HG02623 (cell line): ENCODE data around the gene ELFN2.

Source experiments
- ATAC-seq: cut with Tn5 transposase; IDR thresholded peaks from one replicate; pipeline ENCODE4 v1.9.1; 2021; ENCODE audit warnings: moderate library complexity; ENCODE audit not compliant: unreplicated experiment

The ELFN2 gene

DNA sequence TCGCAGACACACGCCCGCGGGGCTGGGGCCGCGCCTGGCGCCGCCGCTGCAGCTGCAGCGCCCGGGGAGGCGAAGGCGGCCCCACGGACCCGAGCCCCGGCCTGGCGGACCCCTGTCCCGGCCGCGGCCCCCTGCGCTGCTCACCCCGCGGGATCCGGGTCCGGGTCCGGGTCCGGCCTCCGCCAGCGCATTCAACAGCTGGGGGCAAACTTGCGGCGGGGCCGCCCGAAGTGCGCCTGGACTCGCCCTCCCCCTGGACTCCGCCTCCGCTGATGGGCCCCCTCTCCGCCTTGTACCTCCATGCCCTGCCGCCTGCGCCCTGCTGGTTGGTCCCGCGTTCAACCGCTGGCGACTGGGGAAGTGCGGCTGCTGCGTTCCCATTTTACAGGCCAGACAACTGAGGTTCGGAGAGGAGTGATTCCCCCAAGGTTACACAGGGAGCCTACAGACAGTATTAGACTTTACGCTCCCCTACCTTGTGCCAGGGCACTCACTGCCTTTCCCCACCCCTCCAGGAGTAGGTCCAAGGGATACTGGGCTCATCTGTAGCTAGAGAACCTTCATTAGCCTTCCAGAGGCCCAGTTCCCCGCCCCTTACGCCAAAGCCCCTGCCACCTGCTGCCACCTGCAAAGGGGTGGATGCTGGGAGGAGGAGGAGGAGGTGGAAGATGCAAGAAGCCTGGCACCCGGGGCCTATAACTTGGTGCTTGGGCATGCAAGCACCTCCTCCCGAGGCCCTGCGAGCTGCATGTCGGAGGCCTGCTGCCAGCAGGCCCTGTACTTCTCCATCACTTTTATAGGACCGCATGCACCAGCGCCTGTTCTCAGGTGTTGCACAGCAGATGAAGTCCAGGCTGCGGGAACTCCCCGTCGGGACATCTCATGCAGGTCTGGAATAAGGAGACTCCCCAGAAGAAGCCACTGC, 694 bp upstream of the ELFN2 start:
- ATAC-seq, result no peak

DNA sequence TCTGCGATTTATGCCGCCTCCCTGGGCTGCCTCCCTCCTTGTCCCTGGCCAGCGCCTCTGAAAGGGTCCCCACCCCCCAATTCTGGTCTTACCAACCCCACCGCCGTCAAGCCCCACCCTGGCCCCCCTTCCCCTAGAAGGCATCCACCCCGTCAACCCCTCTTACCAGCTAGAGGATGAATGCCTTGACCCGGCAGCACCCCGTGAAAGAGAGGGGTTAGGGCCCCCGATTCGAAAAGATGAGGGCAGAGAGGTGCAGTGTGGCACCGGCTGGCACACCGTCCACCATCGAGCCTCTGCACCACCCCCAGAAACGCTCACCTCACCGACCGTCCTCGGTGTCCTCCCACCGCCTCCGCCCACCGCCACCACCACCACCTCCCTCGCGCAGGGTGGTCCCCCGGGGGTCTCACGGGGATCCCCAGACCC, 559 bp downstream of the ELFN2 start:
- no peak for ATAC-seq

DNA sequence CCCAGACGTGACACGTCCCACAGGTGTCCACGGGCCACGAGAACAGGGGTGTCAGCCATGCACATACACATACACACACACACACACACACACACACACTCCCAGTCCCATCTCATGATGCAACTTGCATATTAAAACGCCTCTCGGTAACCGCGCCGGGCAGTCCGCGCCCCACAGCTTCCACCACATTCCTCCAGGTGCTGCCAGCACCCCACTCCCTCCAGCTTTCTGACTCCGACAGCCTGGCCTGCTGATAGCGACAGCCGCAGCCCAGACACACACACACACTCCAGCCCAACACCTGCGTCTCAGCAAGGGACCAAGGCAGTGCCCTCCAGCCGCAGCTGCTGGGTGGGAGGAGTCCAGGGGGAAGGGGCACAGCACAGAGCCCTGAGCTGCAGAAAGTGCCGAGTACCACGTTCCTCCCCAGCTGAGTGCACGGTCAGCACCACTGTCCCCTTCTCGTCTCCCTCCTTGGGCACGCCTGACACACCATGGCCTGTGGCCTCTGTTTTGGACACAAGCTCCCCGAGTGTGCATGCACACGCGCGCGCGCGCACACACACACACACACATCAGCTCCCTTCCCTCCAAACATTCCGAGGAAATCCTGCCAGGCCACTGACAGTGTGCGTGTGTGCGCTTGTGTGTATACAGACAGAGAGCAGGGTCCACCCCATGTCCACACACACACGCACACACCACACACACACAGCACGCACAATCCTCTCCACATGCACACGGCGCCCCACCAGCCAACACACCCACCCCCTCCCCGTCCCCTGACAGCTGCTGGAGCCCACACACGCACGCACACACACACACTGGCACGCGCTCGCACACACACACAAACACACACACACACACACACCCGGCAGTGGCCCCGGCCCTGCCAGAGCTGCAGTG, 1.2 kb downstream of the ELFN2 start:
- ATAC-seq, result no peak

DNA sequence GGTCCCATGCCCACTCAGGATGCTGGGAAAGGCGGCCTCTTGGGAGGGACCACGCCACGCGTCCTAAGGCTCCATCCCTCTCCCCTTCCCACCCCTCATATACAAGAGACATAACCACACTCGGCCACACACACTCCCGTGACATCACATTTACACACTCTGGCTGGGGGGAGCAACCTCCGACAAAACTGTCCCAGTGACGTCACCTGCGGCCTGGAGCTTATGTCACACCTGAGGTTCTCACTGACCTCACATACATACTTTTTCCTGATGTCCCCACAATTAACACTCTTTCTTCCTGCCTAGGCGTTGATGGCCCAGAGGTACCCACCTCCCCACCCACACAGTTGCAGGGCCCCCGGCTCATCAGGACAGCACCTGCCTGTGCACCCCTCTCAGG, 1.9 kb downstream of the ELFN2 start:
- no peak for ATAC-seq

DNA sequence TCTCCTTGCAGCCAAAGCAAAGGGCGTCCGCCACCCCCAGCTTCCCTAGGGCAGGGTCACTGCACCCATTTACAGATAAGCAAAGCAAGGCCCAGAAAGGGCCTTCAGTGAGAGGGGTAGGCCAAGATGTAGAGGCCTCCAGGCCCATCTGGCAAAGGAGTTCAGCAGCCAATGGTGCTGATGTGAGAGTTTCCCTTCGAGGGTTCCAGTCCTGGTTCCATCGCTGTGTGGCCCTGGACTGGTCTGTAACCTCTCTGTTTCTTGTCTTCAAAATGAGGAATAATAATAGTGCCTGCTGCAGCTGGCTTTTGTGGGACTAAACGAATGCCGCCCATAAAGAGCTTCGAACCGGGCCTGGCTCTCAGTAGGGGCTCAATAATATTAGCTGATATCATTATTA, 4.0 kb downstream of the ELFN2 start:
- ATAC-seq, result no peak

DNA sequence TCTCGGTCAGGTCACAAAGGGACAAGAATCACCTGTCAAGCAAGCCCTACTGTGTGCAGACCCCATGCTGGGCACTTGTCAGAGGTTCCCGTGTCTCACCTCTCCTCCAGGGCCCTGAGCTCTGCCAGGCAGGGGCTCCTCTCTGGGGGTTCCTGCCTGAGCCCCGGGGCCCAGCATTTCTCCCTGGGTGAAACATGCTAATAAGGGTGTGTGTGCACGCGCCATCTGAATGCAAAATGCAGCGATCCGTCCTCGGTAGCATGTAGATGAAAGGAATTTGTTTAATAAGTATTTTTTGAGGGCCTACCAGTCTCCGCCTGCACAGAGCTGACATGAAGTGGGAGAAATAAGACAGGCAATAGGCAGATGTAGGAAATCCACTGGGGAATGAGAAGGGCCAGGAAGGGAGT, 5.8 kb downstream of the ELFN2 start:
- ATAC-seq, result no peak

DNA sequence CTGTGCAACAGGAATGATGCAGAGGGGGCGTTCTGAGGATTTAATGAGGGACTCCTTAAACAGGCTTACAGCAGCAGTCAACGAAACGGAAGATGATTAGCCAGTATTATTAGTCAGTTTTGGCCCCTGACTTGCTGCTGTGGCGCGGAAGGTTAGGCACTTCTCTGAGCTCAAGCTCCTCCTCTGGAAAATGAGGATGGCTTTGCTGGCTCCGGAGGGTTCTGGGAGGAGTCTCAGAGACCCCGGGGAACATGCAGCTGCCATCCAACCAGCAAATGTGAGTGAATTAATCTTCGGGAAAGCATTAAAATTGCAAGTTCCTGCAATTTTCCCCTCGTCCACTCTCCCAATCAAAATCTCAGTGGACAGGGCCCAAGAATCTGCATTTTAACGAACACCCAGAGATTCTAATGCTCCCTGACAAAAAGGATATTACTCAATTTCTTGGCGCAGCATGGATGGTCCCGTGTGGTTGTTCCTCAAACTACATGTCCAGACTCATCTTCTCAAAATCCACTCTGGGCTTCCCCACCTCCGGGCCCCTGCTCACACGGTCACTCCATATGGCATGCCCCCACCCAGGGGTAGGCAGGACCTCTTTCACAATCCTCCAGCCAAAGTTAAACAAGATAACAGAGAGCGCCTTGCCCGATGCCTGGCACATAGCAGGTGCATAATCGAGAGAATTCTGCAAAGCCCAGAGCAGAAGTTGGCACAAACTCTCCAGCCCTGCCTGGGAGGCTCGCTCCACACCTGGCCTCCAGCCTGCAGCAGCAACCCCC, 6.4 kb downstream of the ELFN2 start:
- no peak for ATAC-seq

DNA sequence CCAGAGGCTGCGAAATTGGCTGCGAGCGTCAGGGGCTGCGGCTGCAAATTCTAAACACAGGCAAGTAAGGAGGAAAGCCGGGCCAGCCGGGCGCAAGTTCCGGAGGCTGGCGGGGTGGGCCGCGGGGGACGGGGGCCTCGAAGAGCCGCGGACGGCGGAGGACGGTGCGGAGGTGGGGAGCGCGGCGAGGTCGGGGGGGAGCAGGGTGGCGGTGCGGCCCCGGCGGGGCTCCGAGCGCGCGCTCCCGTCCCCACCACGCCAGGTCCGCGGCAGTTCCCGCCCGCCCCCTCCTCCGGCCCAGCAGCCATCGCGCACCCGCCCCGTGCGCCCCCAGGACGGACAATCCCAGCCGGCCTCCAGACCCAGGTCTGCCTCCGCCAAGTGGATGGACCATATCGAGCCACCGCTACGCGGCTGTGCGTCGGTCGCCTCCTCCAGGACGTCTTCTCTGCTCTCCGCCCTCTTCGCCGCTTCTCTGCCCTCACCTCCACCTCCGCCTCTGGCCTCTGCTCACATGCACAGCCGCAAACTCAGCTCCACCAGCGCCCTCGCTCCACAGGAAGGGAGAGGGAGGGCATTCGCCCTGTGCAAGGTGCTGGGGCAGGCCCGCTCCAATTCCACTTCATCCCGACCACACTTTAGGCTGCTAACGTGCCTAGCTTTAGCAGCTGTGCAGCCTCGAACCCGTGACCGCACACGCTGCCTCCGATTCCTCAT, 7.2 kb downstream of the ELFN2 start:
- no peak for ATAC-seq

DNA sequence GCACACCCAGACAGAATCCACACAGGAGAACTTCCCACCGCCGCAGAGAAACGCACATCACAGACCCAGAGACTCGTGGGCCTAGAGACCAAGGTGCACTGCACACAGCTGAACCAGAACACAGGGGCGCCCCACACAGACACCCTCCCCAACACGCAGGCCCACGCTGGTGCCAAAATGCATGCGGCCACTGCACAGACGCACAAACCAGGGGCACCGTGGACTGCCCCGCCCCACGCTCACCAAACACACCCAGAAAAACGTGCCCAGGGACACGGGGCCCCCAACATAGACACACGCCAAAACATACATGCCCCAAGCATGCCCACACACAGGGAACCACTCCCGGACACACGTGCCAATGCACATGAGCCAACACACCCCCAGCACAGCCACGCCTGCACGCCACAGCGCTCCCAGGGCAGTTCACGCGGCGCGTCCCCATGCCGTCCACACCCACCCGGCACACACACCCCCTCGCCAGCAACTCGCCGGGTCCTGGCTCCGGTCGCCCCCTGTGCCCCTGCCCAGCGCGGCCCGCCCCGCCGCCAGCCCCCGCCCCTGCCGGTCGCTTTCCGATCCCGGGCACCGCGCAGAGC, 7.8 kb downstream of the ELFN2 start:
- no peak for ATAC-seq

DNA sequence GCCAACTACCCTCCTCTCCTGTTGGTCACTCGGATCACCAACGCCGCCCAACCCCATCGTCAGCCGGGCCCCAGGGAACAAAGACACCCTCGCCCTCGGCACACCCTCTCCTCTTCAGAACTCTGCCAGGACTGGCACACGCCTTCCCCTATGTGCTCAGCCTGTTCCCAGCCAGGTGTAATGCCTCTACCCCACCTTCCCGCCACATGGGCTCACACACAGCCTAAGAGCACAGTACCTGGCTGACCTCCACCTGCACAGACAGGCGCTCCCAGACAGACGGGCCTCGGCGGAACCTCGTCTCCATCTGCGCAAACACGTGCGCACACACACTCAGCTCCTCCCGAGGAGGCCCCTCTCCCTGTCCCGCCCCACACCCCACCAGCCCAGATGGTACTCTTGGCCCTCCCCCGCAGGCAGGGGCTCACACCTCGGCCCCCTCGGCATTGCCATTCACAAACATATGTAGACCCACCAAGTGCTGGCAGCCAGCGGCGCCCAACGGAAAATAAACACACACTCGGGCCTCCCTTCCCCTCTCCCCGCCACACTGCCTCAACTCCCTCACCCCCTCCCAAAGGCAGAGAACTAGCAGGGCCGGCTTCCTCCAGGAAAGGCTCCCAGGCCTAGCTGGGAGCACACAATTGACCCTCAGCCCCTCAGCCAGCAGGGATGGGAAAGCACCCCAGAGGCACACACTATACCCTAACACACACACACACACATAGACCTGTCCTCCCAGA, 8.5 kb downstream of the ELFN2 start:
- no peak for ATAC-seq

DNA sequence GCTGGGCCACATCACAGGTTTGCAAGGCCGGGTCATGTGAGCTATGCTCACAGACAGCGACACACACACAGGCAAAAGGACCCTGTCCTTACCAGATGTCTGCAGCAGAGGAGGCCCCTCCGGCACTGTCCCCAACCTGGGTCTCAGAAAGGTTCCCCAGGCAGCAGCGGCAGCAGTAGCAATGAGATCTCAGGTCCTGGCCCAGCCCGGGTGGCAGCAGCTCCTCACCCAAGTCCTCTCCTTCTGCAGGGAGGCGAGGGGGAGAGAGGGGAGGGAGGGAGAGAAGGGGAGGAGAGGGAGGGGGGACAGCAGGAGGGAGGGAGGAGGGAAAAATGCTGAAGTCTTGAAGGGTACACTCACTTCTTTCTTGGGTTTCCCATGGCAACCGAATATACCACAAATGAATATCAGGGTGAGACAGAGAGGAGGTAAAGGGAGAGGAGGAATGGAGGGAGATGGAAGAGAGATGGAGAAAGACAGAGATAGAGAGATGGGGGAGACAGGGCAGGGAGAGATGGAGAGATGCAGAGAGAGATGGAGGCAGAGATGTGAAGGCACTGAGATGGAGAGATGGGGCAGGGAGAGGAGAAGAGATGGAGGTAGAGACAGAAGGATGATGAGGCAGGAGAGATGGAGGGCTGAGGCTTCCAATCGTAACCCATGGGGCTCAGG, 9.5 kb downstream of the ELFN2 start:
- no peak for ATAC-seq

DNA sequence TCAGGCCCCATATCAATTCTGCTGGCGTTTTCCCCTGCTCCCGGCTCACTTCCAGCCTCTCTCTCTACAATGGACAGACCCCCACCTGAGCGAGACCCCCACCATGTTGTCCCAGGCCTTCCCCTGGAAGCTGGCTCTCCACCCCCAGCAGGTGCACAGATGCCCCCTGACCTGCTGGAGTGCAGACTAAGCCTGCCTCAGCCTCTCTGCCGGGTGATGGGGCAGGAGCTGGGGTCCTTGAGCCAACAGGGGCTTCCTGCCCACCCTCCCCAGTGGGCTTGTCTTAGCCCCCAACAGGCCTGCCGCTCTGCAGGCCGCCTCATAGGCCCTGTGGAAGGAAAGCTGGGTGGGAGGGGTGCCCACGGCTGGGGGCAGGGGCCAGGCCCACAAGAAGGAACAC, 10.0 kb downstream of the ELFN2 start:
- ATAC-seq, result no peak

DNA sequence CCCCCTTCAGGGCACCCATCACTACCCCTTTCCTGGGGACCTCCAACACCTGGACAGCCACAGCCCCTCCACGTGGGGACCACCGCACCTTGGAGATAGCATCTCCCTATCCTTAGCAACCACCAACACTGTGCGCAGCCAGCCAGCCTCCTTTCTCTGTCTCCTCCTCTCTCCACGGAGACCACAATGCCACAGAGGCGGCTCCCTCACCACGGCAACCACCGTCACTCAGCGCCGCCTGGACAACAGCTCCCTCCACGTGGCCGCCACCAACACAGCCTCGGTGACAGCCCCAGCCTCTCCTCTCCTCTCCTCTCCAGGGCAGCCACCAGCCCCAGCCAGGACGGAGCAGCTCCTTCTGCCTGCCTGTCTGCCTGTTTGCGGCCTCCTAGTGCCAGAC, 10.5 kb downstream of the ELFN2 start:
- no peak for ATAC-seq

DNA sequence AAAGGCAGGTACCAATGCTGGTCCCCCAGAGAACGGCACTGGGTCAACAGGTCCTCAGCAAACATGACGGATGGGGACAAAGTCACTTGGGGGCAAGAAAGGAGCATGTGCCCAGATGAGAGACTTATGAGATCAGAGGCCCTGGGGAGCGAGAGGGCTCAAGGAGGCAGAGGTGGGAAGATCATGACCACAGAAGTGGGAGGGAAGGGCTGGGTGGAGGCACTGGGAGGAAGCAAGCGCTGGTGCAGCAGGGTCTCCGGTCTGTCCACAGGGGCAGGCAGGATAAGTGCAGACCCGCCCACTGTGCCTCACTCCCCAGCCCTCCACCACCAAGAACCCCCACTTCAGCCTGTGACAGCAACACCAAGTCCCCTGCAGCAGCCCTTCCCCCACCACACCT, 10.9 kb downstream of the ELFN2 start:
- ATAC-seq, result no peak

DNA sequence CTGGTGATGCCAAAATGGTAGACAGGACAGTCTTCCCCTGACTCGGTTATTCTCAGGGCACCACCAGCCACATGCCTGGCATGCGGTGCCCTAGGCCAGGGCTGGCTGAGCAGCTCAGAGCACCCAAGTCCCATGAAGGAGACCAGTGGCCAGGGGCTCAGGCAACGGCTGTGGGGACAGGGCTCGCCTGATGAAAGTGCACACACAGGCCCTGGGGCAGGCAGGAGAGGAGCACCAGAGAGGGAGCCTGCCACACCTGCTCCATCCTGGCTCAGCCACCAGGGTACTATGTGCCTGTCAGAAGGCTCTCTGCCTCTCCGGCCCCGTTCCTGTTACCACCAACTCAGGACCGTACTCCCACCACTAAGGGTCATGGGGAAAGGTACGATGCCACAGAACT, 12.1 kb downstream of the ELFN2 start:
- ATAC-seq, result no peak

DNA sequence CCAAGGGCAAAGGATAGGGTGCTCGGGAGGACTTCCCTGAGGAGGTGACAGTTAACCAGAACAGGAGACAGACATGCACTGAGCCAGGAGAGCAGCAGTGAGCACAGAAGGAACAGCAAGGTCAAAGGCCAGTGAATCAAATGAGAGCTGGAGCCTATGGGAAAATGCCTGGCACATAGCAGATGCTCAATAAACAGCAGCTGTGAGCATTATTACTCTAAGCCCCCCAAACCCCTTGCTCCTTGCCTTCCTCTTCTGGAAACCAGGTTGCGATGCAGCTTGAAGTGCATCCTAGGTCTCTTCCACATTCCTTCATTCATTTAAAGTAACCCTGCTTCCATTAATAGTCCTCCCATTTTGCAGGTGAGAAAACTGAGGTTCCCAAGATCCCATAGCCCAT, 13.0 kb downstream of the ELFN2 start:
- no peak for ATAC-seq

DNA sequence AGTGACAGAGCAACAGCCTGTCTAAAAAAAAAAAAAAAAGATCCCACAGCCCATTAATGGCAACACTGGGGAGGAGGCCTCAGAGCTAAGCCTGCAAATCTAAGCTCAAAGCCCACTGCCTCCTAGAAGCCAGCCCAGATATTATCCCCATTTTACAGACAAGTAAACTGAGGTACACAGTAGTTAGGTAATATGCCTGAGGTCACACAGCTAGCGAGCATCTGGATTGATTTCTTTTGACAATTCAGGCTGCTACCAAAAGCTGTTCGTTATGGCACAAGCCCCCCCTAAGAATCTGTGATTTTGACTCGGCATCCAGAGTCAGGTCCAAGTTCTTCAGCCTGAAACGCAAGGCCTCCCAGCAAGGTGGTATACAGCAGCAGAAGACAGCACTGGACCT, 13.7 kb downstream of the ELFN2 start:
- ATAC-seq, result no peak

DNA sequence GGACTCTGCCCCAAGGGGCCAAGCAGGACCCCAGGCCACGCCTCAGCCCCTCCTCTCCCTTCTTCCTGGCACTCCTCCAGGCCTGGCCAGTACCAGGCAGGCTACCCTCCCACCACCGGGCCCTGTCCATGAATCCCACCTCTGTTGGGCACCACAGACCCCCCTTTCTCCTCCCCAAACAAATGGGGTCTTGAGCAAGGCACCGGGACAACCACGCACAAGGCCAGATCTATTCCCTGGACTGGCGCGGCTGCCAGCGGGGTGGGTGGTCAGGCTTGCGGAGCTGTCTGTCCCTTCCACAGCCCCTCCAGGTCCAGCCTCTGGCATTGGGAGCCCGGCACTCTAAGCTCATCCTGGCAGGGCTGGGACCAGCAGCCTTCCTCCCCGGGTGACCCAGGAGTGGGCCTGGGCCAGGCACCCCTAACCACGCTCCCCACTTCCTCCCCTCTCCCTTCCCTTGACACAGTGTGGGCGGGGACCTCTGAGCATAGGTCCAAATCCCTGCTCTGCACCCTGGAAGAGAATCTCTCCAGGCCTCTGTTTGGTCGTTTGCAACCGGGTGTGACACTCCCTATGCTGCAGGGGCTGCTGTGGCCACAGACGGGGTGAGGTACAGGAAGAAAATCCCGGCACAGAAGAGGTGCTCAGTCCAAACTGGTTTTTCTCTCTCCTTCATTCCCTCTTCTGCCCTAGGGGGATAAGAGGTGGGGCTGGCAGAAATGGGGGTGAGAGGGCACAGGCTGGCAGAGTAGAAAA, 14.6 kb downstream of the ELFN2 start:
- no peak for ATAC-seq
